ENCODE measurements around the gene PKNOX2. TPM values are rescaled to one million over a fixed set of nuclear protein-coding genes. Genes with fewer than 3 reads are reported as not detected.

The PKNOX2 gene
- total RNA-seq, 4 donors from 2014 or later, result 1.2 to 5.7 (median 2.2) TPM

DNA sequence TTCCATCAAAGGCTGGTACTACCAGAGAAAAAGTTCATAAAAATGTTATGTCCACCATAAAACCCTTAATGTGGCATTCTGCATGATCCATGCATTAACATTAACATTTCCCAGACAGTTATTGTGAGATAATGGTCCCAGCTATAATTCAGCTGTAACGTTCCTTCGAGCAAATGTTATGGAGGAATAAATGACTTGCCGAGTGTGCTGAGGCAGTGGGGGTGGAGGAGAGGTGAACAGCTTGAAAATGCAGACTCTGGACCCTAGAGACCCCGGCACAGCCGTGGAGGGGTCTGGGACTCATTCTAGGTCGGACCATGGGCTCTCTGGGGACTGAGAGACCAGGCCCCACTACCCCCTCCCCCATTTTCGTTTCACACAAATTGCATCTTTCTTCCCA lies 141.9 kb downstream of the PKNOX2 start:
- Histone ChIP-seq H3K9me3 (no peaks in the 10 kb centered on the region), H3K4me3 (no peak overlapping the region), H3K36me3 (no peaks in the 10 kb centered on the region), H3K27me3 (no peaks in the 10 kb centered on the region), H3K4me1 (peaks cover 0 to 4% (median 0%) of the 10 kb centered on the region in 3 donors), H3K27ac (no peak overlapping the region)
- ATAC-seq, result no peak
- WGBS, 2 donors (ENCODE audit: low coverage in 1 of 2), result 74 to 89% methylated on average over 5 to 7 of the region's 7 CpGs
- no peak for TF ChIP-seq POLR2A (IDR thresholded peaks at IDR 0.05)
- no peak for TF ChIP-seq EP300 (IDR thresholded peaks at IDR 0.05)
- no peak for TF ChIP-seq CTCF (IDR thresholded peaks at IDR 0.05)
- TF ChIP-seq POLR2AphosphoS5 (IDR thresholded peaks at IDR 0.05), result no peak

DNA sequence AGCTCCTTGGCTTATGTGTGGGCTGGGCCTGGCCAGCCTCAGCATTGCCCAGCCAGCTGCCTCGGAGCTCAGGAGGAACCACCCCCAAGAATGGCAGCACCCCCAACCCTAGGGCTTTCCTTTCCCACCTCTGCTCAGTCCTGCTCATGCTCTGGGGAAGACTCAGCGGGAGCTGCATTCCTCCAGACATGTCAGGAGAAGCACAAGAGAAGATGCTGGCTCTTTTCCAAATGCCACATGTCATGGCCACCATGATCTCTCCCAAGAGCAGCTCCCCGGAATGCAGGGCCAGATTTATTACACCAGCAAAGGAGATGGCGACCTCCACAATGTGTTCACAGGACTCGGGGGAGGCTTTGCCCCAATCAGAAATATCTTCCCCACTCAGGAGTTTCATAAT lies 143.7 kb downstream of the PKNOX2 start:
- H3K4me3 ChIP-seq, result no peak overlapping the region
- no peaks in the 10 kb centered on the region for H3K36me3 ChIP-seq
- no peak for ATAC-seq
- no peak overlapping the region for H3K27ac ChIP-seq
- WGBS, 2 donors (ENCODE audit: low coverage in 1 of 2), result 60% methylated on average over 1 of the region's 5 CpGs; no CpG with 5 or more reads in 1 of the 2 donors
- no peaks in the 10 kb centered on the region for H3K27me3 ChIP-seq
- TF ChIP-seq POLR2A (IDR thresholded peaks at IDR 0.05) (no peak), CTCF (IDR thresholded peaks at IDR 0.05) (no peak), EP300 (IDR thresholded peaks at IDR 0.05) (no peak), POLR2AphosphoS5 (IDR thresholded peaks at IDR 0.05) (no peak)
- no peaks in the 10 kb centered on the region for H3K9me3 ChIP-seq
- H3K4me1 ChIP-seq, result peaks cover 0 to 1% (median 0%) of the 10 kb centered on the region in 3 donors

GRCh38 chr11:125312391-125312790 lies 147.8 kb downstream of the PKNOX2 start:
- ATAC-seq, result no peak
- no peaks in the 10 kb centered on the region for H3K36me3 ChIP-seq
- H3K27ac ChIP-seq, result no peak overlapping the region
- H3K4me1 ChIP-seq, result peaks cover 4 to 30% (median 6%) of the 10 kb centered on the region in 3 donors
- no peak for TF ChIP-seq POLR2AphosphoS5 (IDR thresholded peaks at IDR 0.05)
- TF ChIP-seq POLR2A (IDR thresholded peaks at IDR 0.05), result no peak
- TF ChIP-seq EP300 (IDR thresholded peaks at IDR 0.05), result no peak
- TF ChIP-seq CTCF (IDR thresholded peaks at IDR 0.05), result no peak
- H3K27me3 ChIP-seq, result no peaks in the 10 kb centered on the region
- WGBS, 2 donors (ENCODE audit: low coverage in 1 of 2), result 76% methylated on average over 5 of the region's 12 CpGs; no CpG with 5 or more reads in 1 of the 2 donors
- peaks cover 0 to under 1% (median 0%) of the 10 kb centered on the region in 3 donors for H3K9me3 ChIP-seq
- H3K4me3 ChIP-seq, result no peak overlapping the region

DNA sequence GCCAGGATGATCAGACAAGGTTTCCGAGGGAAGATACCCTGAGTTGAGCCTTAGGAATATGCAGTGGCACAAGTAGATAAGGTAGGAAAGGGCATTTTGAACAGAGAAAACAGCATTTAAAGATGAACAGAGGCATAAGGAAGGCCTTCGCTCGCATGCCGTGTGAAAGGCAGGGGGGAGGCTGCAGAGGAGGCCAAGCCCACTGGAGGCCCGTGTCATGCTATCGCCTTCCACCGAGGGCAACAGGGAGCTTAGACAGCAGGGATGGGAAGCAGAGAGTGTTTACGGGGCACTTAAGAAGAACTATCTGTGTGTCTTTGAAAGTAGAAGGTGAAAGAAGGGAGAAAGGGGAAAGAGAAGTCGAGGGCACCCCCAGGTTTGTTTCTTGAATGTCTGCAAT lies 148.3 kb downstream of the PKNOX2 start:
- Histone ChIP-seq H3K36me3 (no peaks in the 10 kb centered on the region), H3K9me3 (peaks cover 0 to 3% (median 0%) of the 10 kb centered on the region in 3 donors), H3K27ac (no peak overlapping the region), H3K27me3 (no peaks in the 10 kb centered on the region), H3K4me3 (no peak overlapping the region), H3K4me1 (peaks cover 4 to 30% (median 6%) of the 10 kb centered on the region in 3 donors)
- TF ChIP-seq EP300 (IDR thresholded peaks at IDR 0.05), result no peak
- no peak for TF ChIP-seq POLR2AphosphoS5 (IDR thresholded peaks at IDR 0.05)
- TF ChIP-seq CTCF (IDR thresholded peaks at IDR 0.05), result no peak
- TF ChIP-seq POLR2A (IDR thresholded peaks at IDR 0.05), result no peak
- ATAC-seq, result no peak
- WGBS, 2 donors (ENCODE audit: low coverage in 1 of 2), result 94 to 97% methylated on average over 6 to 9 of the region's 9 CpGs

Measured in gastroesophageal sphincter (tissue), 4 donors.